ENCODE results near the gene NOP53.
"Not testable (repeated sequence)": the region's sequence is repeated elsewhere in the genome, so short reads cannot be mapped to it uniquely, and the experiment has no call there.

NOP53 gene

DNA sequence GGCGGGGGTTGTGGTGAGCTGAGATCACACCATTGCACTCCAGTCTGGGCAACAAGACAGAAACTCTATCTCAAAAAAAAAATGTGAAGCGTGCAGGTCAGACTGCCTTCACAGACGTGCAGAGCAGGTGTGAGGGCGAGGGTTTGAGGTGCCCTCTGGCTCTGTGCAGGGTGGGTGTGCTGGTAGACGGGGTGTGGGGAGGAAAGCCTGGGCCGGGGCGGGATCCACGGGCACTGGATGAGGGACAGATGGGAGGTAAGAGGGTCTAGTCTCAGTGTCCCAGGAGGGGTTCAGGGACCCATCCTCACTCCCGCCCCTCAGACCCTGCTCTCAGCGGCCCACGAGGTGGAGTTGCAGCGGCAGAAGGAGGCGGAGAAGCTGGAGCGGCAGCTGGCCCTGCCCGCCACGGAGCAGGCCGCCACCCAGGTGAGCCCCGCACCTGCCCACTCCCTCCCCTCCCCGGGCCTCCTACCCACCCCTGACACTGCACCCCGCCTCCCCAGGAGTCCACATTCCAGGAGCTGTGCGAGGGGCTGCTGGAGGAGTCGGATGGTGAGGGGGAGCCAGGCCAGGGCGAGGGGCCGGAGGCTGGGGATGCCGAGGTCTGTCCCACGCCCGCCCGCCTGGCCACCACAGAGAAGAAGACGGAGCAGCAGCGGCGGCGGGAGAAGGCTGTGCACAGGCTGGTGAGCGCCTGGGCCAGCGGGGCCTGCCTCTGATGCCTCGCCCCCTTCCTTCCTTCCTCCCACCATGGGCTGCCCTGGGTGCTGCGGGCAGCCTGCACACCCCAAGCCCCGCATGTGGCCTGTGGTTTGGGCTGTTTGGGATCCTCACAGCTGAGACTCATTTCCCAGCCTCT is 9.1 kb downstream of the NOP53 start:
- no peak for DNase-seq (ENCODE audit: low read depth in 3 of 3)

DNA sequence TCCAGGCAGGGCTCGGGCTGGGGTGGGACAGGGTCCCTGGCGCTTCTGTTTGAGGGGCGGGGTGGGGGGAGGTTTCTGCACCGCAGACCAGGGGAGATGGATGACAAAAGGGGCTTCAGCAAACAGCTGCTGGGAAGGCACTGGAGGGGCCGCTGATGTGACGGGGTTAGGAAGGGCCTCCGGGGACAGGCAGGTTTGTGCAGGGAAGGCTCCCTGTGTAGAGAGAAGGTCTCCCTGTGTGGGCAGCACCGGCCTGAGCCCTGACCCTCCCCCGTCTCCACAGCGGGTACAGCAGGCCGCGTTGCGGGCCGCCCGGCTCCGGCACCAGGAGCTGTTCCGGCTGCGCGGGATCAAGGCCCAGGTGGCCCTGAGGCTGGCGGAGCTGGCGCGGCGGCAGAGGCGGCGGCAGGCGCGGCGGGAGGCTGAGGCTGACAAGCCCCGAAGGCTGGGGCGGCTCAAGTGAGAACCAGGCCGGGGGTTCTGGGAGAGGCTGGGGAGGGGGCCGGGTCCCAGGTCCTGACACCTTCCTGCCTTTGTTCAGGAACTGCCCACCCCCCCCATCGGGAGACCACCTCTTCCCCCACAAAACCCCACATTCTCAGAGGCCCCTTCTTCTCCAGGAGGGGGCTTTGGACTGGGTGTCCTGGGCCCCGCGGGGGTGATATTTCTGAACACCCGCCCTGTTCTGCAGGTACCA is 9.9 kb downstream of the NOP53 start:
- DNase-seq (ENCODE audit: low read depth in 3 of 3), result no peak

DNA sequence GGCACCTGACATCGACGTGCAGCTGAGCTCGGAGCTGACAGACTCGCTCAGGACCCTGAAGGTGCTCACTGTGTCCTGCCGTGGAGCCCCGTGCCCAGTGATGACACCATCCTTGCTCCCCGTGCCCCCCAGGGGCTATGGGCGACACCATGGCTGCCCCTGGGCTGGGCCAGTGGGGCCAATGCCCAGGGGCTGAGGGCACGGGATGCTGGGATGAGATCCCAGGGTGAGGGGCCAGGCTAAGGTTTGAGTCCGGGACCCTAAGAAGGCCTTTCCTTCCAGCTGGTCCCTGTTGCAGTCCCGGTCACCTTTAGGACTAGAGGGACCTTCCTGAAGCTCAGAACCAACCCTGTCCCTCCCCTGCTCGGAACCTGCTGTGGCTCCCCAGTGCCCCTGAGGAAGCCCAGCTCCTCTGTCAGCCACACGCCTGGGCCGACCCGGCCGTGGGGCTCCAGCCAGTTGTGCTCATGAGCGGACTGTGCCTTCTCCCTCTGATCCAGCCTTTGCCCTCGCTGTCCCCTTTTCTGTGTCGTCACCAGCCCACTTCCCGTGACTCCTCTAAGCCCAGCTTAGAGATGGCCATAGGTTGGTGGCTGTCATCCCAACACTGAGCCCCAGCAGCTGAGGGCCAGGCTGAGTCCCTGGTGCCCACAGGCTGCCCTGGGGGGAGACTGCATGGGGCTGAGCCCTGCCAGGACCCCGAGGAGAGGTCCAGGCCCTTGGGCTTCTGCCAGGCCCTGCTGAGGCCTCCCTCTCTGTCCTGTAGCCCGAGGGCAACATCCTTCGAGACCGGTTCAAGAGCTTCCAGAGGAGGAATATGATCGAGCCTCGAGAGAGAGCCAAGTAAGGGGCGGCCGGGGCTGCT is 10.6 kb downstream of the NOP53 start:
- DNase-seq (ENCODE audit: low read depth in 3 of 3), result no peak

DNA sequence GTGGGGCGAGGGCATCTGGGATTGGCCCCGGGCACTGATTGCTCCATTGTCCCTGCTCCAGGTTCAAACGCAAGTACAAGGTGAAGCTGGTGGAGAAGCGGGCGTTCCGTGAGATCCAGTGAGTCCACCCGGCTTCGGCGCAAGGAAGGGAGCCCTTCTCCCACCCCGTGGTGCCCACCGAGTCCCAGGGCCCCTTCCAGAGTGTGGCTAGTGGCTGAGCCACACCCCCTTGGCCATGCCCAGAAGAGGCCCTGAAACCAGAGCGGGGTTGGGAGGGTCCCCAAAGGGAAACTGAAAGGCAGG is 11.2 kb downstream of the NOP53 start:
- DNase-seq (ENCODE audit: low read depth in 3 of 3), result no peak

- no peak for DNase-seq (ENCODE audit: low read depth in 3 of 3)
Observed at GRCh38 chr19:47756953-47757608, 11.7 kb downstream of the NOP53 start.

GRCh38 chr19:47757617-47758442 is 12.5 kb downstream of the NOP53 start:
- no peak for DNase-seq (ENCODE audit: low read depth in 3 of 3)

GRCh38 chr19:47758443-47758804 is 13.1 kb downstream of the NOP53 start:
- DNase-seq (ENCODE audit: low read depth in 3 of 3), result no peak

- no peak for DNase-seq (ENCODE audit: low read depth in 3 of 3)
Observed at GRCh38 chr19:47760632-47760999, 15.3 kb downstream of the NOP53 start.

GRCh38 chr19:47761566-47761965 is 16.2 kb downstream of the NOP53 start:
- DNase-seq (ENCODE audit: low read depth in 3 of 3), result no peak

- DNase-seq (ENCODE audit: low read depth in 3 of 3), result no peak
Observed at GRCh38 chr19:47762151-47762550, 16.8 kb downstream of the NOP53 start.

- DNase-seq (ENCODE audit: low read depth in 3 of 3), result no peak
Observed at GRCh38 chr19:47762615-47763308, 17.4 kb downstream of the NOP53 start.

GRCh38 chr19:47764705-47765104 is 19.4 kb downstream of the NOP53 start:
- not testable (repeated sequence) for DNase-seq (ENCODE audit: low read depth in 3 of 3)

DNA sequence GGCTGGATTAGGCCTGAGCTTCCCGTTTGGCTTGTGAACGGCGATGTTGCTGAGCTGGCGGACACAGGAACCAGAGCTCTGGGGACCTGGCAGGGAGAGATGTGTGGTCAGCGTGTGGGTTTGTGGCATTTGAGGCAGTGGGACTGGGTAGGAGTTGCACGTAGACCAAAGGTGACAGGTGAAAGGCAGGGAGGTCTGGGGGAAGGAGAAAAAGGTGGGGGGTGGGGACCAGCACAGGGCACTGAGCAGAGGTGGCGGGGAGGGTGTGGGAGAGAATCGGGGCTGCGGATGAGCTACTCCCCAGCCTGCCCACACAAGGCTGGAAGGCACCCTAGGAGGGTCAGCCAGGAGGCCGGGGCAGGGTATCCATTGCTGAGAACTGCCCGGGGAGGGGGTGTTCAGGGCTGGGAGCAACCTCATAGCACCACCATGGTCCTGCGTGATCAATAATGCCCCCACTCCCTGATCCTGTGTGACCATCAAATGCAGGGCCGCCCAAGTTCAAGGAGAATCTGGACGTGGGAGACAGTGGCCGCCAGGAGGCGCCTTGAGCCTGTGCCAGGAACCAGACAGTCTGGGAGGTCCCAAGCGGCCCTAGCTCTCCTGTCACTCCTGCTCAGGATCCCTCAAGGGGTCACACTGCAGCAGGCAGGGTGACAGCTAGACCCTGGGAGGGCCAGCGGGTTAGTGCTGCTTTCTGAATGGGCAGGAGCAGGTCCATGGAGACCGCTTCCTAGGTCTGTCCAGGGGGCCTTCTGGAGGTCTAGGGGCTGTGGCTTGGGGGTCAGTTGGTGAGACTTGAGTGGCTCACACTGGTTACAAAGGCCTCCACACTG is 20.4 kb downstream of the NOP53 start:
- DNase-seq (ENCODE audit: low read depth in 3 of 3), result no peak

DNA sequence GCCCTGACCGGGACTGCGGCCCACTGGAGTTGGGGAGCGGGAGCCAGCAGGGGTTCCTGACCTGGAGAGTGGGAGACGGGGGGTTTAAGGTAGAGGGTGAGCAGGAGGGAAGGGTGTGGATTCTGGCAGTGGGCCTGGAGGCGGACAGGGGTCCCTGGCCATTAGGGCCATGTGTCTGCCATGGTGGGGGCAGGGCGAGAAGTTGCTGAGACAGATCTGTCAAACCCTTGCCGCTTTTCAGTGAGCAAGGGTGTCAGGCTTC is 20.9 kb downstream of the NOP53 start:
- DNase-seq (ENCODE audit: low read depth in 3 of 3), result no peak

- DNase-seq (ENCODE audit: low read depth in 3 of 3), result no peak
Observed at GRCh38 chr19:47766670-47767069, 21.3 kb downstream of the NOP53 start.

DNA sequence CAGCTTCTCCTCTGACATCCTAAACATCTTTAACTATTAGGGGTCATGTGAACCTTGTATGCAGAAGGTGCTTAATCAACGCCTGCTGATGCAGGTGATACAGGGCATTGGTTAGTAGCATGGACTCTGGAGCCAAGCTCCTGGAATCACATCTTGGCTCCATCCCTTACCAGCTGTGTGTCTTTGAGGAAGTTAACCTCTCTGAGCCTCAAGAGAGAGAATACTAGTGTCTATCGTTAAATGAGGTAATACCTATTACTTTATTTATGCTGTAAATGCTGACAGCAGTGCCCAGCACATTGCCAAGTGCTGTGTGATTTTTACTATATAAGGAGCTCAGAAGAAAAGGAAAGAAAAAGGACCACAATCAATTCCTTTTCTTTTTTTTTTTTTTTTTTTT is 22.0 kb downstream of the NOP53 start:
- no peak for DNase-seq (ENCODE audit: low read depth in 3 of 3)

GRCh38 chr19:47768604-47769003 is 23.3 kb downstream of the NOP53 start:
- DNase-seq (ENCODE audit: low read depth in 3 of 3), result no peak

GRCh38 chr19:47769534-47769933 is 24.2 kb downstream of the NOP53 start:
- no peak for DNase-seq (ENCODE audit: low read depth in 3 of 3)

- not testable (repeated sequence) for DNase-seq (ENCODE audit: low read depth in 3 of 3)
Observed at GRCh38 chr19:47771291-47771690, 25.9 kb downstream of the NOP53 start.

DNA sequence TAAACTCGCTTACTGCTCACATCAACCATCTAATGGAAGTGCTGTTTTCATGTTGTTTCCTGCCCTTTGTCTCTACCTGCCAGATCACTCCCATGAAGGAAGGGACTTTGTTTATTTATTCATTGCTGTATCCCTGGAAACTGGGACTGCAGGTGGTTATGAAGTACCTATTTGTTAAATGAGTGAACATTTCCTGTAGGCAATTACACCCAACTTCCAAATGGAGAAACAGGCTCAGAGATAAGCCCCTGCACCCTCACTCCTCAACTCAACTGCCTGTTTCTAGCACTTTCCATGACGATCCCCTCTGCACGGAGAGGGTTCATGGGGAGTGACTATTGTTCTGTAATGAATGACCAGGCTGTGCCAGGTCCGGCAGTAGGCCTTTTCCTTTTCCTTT is 31.2 kb downstream of the NOP53 start:
- DNase-seq (ENCODE audit: low read depth in 3 of 3), result no peak
